Occipital lobe (tissue), 2 donors: ENCODE data around the gene RNASE1. TPM values are rescaled to one million over a fixed set of nuclear protein-coding genes. Genes with fewer than 3 reads are reported as not detected.
"Not testable (repeated sequence)": the region's sequence is repeated elsewhere in the genome, so short reads cannot be mapped to it uniquely, and the experiment has no call there.

Experiments
- DNase-seq: peaks from one replicate; lab custom pipeline; 2025; lab: John Stamatoyannopoulos, UW
- total RNA-seq: library from RNA; depleted of rRNA; stranded (reverse); fragments of >200 nt; gene quantifications from one replicate; pipeline ENCODE4 v1.2.3, GENCODE V29; 2014

The RNASE1 gene
- 9.2 TPM for total RNA-seq

GRCh38 chr14:20802341-20803084 lies at the start of gene RNASE1:
RNASE1 (minus strand) TSS chr14:20802844; CDS start chr14:20802068, 776 bp downstream.
- peak; percentile 33 for DNase-seq

DNA sequence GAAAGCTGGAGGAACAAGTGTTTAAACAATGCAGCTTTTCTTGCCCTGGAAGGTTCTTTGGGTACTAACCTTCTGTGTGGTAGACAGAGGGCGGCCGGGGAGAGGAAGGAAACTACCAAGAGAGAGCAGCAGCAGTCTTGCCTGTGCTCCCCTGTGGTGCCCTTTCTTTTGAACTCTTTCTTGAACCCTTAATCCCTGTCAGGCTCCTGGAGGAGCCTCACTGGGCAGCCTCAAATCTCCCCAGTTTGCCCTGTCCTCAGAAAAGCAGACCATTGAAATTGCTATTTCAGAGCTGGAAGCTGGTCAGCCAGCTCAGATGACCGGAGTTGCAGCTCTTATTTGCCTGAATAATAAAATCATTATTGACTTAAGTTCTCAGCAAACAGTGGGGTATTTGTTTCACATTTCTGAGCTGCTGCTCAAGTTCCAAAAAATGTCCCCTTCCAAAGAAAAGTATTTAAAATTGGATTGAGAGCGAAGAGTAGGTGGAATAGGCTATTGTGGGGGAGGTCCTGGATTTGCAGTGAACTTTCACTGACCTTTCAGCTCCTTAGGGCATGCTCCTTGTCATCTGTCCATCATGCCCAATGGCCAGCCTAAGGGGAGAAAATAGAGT lies 46.4 kb upstream of the RNASE1 start:
- no peak for DNase-seq

GRCh38 chr14:20848316-20848954 lies 45.8 kb upstream of the RNASE1 start:
- no peak for DNase-seq

- no peak for DNase-seq
Observed at GRCh38 chr14:20846560-20846959, 43.9 kb upstream of the RNASE1 start.

- DNase-seq: no peak
Observed at GRCh38 chr14:20841096-20841495, 38.5 kb upstream of the RNASE1 start.

DNA sequence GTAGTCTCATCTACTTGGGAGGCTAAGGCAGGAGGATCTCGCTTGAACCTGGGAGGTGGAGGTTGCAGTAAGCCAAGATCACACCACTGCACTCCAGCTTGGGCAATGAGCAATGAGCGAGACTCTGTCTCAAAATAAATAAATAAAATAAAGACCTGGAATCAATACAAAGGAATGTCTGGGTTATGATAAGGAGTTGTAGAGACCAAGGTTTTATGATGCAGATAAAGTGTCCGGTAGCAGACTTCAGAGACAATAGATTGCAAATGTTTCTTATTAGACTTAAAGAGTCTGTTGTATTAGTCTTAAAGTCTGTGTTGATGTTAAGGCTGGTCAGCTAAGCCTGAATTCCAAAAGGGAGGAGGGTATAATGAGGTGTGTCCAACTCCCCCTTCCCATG lies 35.2 kb upstream of the RNASE1 start:
- no peak for DNase-seq

GRCh38 chr14:20836668-20837338 lies 34.2 kb upstream of the RNASE1 start:
- DNase-seq: no peak

DNA sequence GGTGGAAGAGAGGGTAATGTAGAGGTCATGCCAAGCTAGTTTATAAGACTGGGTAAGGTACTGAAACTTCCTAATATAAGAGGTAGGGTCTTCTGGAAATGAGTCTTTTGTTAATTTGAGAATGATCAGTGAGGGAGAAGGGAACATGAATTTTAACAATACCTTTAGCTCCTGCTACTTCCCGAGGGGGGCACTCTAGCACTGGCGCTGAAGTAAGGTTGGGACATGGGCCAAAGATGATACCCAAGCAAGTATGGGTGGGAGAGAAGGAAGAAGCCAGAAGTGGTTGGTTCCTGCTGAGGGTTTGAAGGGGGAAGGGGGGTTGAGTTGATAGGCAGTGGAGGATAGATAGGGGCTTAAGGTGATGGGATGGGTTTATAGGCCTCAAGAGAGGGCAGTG lies 32.3 kb upstream of the RNASE1 start:
- DNase-seq: no peak

DNA sequence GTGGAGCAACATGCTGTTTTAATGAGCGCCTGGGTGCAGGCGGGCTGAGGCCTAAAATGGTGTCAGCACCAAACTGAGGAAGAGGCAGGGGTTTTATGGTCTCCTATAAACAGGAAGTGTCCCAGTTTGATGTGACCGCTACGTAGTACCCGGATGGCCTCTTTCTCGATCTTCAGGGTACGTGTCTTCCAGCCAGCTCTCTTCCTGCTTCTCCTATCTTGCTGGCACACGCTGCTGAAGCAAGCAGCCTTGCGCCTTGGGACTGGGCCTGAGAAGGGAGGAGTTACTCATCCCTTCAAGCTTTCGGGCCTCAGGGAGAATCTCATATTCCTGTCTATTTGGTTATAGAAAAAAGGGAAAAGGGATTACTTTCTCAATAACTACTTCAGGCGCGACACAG lies 28.2 kb upstream of the RNASE1 start:
- DNase-seq: no peak

- not testable (repeated sequence) for DNase-seq
Observed at GRCh38 chr14:20828024-20828694, 25.5 kb upstream of the RNASE1 start.

DNA sequence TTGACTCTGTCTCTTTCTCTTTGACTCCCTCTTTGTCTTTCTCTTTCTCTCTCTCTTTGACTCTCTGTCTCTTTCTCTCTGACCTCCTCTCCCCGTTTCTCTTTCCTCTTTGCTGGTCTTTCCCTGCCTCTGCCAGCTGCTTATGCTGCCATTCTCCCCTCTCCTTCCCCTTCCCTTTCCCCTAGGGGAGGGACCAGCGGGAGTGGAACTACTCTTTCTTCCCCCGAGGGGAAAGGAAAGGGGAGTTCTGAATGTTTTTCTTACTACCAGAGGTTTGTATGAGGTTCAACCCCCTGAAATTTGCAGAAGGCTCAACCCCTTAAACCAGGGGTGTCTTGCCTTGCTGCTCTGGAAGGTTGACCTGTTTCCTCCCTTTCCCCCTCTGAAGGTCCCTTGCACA lies 24.7 kb upstream of the RNASE1 start:
- no peak for DNase-seq

DNA sequence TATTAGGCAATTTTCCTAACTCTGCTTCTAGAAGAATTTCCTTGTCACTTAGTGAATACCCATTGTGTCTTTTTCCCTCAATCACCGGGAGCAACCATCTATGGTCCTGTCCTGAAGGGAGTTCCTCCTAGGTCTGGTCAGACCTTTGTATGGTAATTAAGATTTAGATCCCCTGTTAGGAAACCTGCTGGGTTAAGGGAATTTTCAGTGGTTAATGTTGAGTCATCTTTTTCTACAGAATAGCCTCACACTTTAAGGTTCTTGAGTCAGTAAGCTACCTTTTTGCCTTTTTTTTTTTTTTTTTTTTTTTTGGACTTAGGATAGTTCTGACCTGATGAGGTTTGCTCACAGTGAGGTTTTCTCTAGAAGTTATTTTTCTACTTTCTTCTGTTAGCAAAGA lies 24.0 kb upstream of the RNASE1 start:
- DNase-seq: not testable (repeated sequence)

DNA sequence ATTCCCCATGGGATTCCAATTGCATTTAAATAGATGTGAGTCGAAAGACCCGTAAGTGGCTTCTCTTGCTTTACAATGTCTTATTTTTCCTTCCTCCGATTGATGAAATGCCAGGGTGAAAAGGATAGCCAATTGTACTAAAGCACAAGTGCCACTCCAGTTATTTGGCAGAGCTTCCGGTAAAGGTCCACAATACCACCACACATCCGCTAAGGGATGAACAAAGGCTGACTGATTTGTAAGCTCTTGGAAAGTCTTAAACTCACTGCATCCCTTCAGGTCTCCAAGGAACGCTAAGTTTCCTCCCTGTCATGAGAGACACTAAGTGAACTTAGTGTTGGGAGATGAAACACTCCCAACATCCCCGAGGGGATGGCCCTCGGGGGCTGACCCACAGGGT lies 21.2 kb upstream of the RNASE1 start:
- no peak for DNase-seq

GRCh38 chr14:20821521-20822108 lies 19.0 kb upstream of the RNASE1 start:
- DNase-seq: not testable (repeated sequence)

GRCh38 chr14:20820063-20820904 lies 17.6 kb upstream of the RNASE1 start:
- no peak for DNase-seq

GRCh38 chr14:20818861-20819260 lies 16.2 kb upstream of the RNASE1 start:
- DNase-seq: no peak

GRCh38 chr14:20815946-20816345 lies 13.3 kb upstream of the RNASE1 start:
- DNase-seq: not testable (repeated sequence)

DNA sequence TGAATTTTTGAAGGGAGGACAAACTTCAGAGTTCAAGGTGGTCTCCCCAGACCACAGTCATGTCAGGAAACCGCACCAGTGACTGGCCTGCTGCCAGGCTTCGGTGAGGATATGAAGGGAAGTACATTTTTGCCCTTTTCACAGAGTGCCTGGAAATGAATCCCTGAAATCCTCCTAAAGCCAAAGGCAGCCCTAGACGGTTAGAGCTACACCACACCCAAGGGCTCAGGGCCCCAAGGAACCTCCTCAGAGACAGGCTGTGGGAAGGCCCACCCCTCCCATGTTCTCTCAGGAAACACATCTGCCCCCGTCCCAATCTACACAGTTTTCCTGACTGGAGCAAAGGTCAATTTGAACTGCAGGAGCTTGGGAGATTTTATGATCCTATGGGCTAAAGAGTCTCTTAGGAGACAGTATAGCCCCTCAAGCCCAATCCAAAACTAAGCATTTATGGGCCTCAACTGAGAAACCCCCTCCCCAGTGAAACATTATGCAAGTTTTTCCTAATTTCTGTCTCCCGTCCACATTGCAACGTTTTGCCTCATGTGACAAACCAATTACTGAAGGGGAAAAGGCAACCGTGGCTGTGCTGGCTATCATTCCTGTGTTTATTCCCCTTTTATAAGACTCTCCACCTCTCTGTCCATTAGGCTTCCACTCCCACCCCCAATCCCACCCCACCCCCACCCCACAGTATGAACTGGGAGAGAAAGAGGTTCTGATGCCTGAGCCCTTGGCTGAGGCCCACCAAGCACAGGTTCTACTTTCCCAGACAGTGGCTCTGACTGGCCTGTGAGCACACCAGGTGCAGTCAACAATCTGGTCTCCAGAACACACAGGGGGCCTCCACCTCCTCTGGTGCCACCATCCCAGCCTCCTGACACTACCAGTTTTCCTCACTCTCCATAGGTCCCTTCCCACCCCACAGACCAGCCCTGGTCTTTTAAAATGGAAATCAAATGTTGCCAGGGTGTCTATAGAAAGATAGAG lies 9.6 kb upstream of the RNASE1 start:
- DNase-seq: no peak

GRCh38 chr14:20809917-20810316 lies 7.3 kb upstream of the RNASE1 start:
- no peak for DNase-seq
